PFSK-1 (cell line): ENCODE data around the gene GLRX5.

Experiments
- REST ChIP-seq, 2 experiments: IDR thresholded peaks; 2 replicates each; pipeline versions ENCODE4 v1.6.1 to v1.8.0; 2011 to 2012; ENCODE audit warnings: low read depth in 2 of 2, low read length in 2 of 2, control low read depth in 1 of 2, inconsistent platforms in 1 of 2, mild to moderate bottlenecking in 1 of 2, moderate library complexity in 1 of 2; ENCODE audit not compliant: insufficient read depth in 1 of 2
- TAF1 ChIP-seq: IDR thresholded peaks from 2 replicates; pipeline ENCODE4 v1.6.1; 2012; ENCODE audit warnings: low read length, control low read depth, borderline replicate concordance; ENCODE audit not compliant: insufficient read depth

DNA sequence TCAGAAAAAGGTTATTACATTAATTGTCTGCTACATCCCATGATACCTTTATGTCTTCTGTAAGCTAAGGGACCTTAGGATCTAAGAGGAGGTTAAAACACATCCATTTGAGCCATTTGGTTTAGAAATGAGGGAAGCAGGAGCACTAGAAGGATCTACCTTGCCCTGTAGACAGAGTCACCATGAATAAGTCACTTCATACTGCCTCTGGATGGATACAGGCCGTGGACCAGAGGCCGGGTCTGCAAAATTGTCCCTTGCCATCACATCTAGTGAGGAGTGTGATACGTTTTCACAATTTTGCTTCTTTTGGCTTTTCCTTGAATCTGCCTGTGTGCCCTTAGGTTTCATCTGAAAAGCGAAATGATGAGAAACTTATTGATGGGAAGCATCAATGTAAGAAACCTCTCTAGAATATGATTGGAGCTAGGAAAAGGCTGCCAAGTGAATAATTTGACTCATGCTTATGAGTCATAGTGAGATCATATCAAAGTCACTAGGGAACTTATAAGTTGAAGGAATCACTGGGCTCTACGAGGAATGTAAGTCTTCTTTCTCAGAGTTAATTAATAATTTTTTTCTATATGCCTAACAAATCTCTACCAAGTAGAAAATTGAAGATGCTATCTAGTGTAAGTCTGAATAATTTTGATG lies 10.8 kb downstream of the GLRX5 start:
- TF ChIP-seq REST (IDR thresholded peaks at IDR 0.05; ENCODE audit: insufficient read depth in 1 of 2, low read depth in 2 of 2, low read length in 2 of 2) (no peak), TAF1 (no peak)
